Stimulated activated CD4-positive, alpha-beta T cell treated with anti-CD3 and anti-CD28 coated beads, Interleukin-4, amount 100 ng/mL, for 1 hour (primary cell): ENCODE data around the gene SIL1.
"Not testable (repeated sequence)": the region's sequence is repeated elsewhere in the genome, so short reads cannot be mapped to it uniquely, and the experiment has no call there.

Experiments used
- DNase-seq: peaks from one replicate; pipeline ENCODE4 v3.0.0-alpha.2; 2020

The SIL1 gene

GRCh38 chr5:139017624-139018023 is 180.5 kb downstream of the SIL1 start:
- no peak for DNase-seq

DNA sequence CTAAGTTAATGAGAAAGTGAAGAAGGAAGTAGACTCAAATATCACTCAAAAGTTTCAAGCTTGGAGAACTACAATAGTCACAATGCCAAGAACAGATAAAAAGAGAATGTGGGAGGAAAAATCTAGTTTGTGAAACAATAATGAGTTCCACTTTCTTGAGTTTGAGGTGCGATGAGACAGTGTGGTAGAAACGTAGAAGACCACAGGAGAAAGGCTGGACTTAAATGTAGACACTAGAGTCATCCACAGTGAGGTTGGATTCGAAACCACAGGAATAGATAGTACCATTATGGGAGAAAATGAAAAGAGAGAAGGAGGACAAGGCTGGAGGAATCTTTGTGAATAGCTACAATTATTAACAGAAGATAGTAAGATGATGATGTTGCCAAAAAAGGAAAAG is 182.0 kb downstream of the SIL1 start:
- no peak for DNase-seq

GRCh38 chr5:139014726-139015125 is 183.4 kb downstream of the SIL1 start:
- no peak for DNase-seq

DNA sequence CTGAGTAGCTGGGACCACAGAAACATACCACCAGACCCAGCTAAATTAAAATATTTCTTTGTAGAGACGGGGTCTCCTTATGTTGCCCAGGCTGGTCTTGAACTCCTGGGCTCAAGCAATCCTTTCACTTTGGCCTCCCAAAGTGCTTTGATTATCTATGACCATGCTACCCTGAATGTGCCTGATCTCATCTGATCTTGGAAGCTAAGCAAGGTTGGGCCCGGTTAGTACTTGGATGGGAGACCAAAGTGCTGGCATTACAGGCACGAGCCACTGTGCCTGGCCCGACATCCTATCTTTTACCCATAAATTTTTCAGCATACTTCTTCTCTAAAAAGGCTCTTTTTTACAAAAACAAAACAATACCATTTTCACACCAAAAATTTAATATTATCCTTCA is 186.0 kb downstream of the SIL1 start:
- DNase-seq = no peak

DNA sequence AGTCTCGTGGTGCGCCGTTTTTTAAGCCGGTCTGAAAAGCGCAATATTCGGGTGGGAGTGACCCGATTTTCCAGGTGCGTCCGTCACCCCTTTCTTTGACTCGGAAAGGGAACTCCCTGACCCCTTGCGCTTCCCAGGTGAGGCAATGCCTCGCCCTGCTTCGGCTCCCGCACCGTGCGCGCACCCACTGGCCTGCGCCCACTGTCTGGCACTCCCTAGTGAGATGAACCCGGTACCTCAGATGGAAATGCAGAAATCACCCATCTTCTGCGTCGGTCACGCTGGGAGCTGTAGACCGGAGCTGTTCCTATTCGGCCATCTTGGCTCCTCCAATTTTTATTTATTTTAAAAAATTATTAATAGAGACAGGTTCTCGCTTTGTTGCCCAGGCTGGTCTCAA is 187.0 kb downstream of the SIL1 start:
- DNase-seq = not testable (repeated sequence)

DNA sequence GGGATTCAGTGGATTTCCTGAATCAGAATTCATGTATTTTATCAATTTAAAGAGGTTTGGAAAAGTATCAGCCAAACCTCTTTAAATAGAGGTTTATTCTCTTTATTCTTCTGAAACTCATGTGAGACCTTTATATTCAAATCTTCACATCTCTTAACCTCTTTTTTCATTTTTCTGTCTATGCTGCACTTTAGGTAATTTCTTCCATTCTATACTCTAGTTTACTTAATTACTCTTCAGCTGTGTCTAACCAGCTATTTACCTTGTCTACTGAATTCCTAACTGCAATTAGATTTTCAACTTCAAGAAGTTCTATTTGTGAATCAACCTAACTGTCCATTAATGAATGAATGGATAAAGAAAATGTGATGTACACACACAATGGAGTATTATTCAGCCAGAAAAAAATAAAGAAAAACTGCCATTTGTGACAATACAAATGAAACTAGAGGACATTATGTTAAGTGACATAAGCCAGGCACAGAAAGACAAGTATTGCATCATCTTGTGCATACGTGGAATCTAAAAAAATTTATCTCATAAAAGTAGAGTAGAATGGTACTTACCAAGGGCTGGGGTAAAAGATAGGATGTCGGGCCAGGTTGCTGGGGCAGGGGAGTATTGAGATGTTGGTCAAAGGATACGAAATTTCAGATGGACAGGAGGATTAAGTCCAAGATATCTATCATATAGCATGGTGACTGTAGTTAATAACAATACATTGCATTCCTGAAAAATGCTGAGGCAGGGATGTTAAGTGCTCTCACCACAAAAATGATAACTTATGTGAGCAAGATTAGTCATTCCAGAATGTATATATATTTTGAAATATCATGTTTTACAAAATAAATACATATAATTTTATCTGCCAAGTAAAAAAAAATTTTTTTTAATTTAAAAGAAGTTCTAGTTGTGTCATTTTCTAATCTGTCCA is 193.5 kb downstream of the SIL1 start:
- no peak for DNase-seq

- no peak for DNase-seq
These were observed 198.5 kb downstream of the SIL1 start for GRCh38 chr5:138999674-139000073.

GRCh38 chr5:138998521-138998920 is 199.6 kb downstream of the SIL1 start:
- DNase-seq = no peak

DNA sequence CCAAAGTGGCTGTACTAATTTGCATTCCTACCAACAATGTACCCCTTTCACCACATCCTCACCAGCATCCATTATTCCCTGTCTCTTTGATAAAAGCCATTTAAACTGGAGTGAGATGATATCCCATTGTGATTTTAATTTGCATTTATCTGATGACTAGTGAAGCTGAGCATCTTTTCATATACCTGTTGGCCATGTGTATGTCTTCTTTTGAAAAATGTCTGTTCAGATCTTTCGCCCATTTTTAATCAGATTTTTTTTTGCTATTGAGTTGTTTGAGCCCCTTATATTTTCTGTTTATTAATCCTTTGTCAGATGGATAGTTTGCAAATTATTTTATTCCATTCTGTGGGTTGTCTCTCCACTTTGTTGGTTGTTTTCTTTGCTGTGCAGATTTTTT is 202.0 kb downstream of the SIL1 start:
- no peak for DNase-seq

- no peak for DNase-seq
These were observed 207.1 kb downstream of the SIL1 start for GRCh38 chr5:138990986-138991590.

DNA sequence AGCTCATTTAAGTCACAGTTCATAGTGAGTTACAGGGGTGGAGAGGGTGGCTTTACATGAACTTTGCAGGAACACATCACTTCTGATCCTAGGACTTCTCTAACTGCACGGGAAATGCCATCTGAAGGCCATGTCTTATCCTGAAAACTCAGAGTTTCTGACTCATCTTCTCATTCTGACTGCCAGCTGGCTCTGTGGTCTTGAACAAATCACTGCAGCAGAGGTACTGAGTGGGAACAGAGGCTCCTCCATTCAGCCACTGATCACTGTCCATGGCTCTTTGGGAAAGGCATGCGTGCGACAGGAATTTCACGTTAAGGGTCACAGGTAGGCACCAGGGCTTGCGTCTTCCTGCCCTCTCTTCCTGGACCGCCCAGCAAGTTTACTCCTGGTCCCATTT is 208.4 kb downstream of the SIL1 start:
- no peak for DNase-seq

GRCh38 chr5:138986186-138986800 is 211.9 kb downstream of the SIL1 start:
- no peak for DNase-seq

DNA sequence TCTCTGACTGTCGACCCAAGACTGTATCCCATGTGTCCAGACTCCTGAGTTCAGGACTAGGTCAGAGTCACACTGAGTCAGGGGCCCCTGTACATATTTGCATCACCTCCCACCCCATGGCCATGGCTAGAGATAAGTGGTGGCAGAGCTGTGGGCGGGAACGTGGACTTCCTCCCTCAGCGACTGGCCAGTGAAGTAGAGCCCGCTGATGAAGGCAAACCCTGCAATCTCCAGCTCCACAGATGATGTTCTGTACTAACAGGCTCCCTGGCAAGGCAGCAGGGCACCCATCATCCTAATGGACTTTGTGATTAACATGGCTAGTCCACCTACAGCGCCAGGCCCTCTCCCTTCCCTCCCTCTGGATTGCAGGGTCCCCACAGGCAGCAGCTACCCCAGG is 212.5 kb downstream of the SIL1 start:
- no peak for DNase-seq

- no peak for DNase-seq
These were observed 212.9 kb downstream of the SIL1 start for GRCh38 chr5:138985256-138985655.

DNA sequence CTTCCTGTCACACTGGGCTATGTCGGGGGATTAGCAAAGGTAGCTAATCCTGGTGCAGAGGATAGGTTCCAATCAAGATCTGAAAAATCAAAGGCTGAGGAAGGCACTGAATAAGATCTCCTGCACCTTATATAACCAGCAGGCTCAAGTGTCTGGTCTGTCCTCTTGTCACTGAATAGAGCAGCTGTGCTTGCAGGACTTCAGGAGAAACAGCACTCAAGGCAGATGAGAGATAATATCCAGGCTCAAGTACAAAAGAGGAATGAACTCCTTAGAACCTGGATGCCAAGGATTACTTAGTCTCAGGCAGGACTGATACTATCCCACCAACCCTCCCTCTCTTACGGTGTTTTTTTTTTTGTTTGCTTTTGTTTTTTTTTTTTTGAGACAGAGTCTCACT is 214.2 kb downstream of the SIL1 start:
- no peak for DNase-seq

- DNase-seq = no peak
These were observed 216.6 kb downstream of the SIL1 start for GRCh38 chr5:138981586-138981985.

- no peak for DNase-seq
These were observed 217.0 kb downstream of the SIL1 start for GRCh38 chr5:138981131-138981530.

DNA sequence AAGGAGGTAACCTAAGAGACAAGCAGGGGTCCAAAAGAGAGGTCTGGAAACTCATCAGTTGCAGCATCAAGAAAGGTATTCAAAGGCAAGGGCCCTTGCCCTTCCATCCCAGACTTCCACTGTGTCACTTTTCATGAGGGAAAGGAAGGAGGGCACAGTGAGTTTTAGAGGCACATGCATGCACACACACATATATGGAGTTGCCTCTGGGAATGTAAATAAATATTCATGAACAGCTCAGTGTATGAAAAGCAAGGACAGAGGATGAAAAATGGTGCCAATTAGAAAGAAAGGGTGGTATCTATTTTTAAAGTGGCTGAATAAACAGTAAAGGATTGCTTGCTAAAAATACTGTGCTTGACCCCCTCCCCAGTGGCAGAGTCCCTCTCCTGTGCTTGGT is 217.7 kb downstream of the SIL1 start:
- no peak for DNase-seq

GRCh38 chr5:138979684-138980280 is 218.4 kb downstream of the SIL1 start:
- DNase-seq = no peak

DNA sequence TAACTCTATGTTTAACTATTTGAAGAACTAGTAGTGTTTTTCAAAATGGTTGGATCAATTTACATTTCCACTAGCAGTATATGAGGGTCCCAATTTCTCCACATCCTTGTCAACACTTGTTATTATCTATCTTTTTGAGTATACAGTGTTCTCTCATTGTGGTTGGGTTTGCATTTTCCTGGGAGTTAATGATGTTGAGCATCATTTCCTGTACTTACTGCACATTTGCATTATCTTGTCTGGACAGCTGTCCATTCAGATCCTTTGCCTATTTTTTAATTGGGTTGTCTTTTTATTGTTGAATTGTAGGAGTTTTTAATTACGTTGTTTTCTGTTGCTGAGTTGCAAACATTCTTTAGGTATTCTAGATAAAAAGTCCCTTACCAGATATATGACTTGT is 219.6 kb downstream of the SIL1 start:
- DNase-seq = no peak

DNA sequence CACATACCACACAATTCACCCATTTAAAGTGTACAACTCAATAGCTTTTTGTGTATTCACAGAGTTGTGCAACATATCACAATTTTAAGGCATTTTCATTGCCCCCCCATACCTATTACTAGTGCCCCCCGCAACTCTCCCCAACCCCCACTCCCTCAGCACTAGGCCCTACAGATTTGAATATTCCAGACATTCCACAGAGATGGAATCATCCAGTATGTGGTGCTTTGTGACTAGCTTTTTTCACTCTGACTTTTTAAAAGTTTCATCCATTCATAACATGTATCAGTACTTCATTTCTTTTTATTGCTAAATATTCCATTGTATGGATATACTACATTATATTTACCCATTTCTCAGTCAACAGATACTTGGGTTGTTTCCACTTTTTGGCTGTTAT is 220.1 kb downstream of the SIL1 start:
- no peak for DNase-seq

DNA sequence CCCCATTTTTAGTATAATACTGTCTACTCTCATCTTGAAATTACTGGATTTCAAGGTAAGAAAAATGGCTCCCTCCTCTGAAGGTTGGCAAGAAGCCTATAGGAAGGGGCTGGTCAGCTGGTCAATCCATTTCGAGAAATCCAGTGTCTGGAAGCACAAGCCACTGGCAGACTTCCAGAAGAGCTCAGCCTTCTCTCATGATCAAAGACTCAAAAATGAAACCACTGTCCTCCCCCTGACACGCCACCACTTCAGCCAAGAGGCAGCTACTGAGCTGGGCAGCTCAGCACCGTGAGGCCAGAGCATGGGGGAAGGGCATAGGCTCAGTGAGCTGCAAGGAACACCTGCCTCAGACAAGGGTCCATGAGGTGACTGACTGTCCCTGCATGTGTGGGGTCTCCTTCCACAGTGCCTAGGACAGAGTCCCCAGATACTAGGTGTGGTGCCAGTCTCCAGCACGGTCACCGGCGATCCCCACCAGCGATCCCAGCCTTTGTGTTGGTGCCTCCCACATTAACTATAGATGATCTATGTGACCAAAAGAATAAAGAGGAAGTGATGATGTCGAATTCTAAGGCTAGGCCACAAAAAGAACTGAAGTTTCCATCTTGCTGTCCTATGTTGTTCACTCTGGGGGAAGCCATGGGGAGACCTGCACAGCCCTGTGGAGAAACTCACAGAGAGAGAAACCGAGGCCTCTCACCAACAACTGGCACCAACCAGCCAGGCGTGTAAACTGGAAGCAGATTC is 222.9 kb downstream of the SIL1 start:
- no peak for DNase-seq
